Central memory CD4-positive, alpha-beta T cell (primary cell): ENCODE data around the gene PLXNA2.

Experiments used
- DNase-seq: peaks from one replicate; pipeline ENCODE4 v3.0.0; 2022

PLXNA2 gene

DNA sequence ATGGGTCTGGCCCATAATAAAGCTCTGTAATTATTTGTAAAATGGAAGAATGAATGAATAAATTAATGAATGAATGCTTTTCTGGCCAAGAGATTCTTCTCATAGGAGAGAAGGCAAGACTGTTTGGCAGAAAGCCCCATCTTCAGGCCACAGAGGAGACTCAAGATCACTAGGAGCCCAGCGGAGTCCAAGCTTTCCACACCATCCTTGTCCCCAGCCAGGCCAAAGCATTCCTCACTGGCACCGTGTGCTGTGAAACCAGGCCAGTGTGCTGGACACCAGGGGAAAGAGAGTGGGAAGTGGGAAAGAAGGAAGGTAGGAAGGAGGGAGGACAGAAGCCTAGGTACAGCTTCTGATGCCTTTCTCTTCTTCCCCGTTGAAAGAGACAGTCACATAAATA lies 86.4 kb downstream of the PLXNA2 start:
- no peak for DNase-seq

DNA sequence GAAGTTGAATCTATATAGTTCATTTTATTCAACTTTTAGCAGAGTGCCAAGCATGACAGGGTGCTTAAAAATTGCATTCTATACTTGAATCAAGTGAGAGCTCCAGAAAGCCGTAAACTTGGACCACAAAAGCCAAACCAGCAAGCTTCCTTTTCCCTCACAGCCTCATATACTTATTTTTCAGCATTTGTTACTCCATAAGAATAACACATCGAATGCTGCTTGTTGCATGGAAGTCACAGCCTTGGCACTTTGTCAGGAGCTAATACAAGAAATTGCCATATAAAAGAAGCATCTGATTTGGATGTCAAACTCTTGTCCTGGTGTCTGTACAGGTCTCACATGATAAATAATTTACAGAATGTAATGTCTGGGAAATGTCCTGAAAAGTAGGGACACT lies 87.4 kb downstream of the PLXNA2 start:
- no peak for DNase-seq

DNA sequence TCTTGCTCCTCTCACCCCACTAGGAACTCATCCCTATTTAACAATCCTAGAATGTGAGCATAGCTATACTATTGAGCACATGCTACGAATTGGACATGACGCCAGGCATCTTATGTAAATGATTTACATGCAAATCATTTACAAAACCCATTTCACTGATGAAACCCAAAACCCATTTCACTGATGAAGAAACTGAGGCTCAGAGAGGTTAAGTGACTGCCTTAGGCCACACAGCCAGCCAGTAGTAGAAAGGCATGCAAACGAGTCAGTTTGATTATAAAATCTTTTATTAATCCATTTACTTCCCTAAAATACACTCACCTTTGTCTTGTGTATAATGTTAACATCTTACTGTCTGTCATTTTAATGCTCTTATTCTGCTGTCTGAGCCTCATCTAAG lies 87.9 kb downstream of the PLXNA2 start:
- no peak for DNase-seq

DNA sequence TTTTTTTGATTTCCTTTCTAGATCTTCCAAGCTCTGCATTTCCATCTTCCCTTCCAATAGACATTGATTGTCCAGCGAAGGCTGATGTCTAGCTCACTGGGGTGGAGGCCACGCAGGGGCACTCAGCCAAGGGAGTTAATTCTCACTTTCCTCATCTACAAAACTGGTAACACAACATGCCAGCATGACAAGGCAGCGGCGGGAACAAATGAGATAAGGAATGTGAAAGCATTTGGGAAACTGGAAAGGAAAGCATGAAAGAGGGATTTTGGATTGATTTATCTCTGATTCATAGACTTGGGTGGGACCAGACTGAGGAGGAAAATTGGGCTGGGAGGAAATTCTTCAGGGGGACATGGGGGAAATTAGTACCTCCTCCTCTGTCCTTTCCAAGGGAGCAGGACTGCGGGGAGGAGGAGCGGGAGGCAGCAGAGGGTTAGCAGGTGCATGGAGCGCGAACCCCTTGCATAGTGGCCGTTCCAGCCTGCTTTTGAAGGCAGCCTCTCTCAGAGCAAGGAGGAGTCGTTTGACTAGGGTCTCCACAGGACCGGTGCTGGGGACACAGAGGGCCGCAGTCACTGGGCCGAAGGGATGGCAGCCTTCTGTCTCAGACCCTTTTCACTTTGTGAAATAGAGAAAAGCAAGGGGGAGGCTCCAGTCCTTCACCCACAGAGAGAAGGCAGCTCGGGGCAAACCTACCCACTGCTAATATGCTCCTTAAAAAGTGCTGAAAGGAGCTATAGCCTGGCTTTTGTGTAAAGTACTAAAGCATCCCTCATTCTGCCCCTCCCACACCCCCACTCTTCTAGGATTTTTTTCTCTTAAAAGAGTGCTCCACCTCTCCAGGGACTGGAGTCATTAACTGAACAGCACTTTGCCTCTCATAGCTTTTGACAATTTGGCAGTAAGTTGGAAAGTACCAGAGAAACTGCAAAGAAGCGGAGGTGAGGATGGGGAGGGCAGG lies 89.2 kb downstream of the PLXNA2 start:
- no peak for DNase-seq

DNA sequence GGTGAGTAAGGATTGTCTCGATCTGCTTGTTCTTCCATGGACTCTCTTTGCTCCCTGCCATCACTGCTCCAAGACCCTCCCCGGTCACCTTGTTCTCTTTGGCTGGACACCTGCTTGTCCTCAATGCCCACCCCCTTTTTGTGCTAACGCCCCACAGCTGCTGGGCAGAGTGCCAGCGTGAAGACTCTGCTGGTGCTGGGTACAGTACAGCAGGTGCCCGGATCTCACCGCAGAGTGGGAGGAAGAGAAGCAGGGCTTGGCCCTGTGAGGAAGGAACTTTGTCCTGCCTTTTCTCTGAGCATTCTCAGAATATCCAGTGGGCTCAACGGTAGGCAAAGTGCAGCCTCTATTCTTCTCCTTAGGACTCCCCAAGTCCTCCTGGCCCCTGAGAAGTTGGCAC lies 90.1 kb downstream of the PLXNA2 start:
- no peak for DNase-seq

DNA sequence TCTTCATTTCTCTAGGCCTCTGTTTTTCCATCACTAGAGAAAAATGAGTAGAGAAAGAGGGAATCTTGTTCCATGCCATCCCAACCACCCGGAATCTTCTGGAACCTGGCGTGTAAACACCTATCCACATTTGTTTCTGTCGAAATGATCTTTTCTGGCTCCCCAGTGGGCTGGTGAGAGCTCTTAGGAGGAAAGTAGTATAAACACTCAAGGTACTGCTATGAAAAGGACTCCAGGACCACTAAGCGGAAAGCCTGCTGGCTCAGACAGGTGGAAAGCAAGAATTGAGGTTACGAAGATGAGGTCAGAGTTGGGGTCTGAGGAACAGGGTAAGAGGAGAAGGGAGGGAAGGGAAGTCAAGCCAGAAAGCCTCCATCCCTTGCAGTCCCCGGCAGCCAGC lies 90.8 kb downstream of the PLXNA2 start:
- DNase-seq: no peak

DNA sequence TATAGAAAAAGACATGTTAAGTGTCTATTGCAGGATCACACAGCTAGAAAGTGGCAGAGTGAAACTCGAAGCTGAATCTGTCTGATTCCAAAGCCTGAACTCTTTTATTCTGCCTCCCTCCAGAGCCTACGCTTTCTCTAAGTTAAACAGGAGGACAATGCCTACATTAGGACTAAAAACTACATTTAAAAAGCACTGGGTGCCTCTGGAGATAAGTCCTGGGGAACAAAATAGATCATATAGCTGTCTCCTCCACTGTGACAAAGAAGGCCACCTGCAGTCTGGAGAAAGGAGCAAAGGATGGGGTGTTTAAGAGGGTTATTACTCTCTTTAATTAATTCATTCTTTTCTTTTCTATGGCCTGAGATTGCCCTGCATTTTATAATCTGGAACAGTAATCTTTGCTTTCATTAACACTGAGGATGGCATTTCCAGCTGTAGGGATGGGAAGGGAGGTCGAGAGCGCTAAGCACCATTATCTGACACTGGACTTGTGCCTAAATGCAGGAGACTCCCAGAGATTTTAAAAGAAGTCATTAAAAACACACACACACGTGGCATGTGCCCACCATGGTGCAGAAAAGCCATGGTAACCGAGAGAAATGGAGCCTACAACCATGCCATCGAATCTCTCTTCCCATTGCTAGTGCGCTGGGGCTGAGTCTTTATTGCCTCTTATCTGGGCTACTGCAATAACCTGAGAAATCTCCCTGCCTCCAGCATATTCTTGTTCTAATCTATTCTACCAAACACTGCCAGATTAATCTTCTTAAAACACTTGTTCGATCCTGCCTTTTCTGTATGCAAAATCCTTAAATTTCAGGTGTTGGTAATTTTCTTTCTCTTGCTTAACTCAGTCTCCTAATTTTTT lies 92.2 kb downstream of the PLXNA2 start:
- DNase-seq: no peak

DNA sequence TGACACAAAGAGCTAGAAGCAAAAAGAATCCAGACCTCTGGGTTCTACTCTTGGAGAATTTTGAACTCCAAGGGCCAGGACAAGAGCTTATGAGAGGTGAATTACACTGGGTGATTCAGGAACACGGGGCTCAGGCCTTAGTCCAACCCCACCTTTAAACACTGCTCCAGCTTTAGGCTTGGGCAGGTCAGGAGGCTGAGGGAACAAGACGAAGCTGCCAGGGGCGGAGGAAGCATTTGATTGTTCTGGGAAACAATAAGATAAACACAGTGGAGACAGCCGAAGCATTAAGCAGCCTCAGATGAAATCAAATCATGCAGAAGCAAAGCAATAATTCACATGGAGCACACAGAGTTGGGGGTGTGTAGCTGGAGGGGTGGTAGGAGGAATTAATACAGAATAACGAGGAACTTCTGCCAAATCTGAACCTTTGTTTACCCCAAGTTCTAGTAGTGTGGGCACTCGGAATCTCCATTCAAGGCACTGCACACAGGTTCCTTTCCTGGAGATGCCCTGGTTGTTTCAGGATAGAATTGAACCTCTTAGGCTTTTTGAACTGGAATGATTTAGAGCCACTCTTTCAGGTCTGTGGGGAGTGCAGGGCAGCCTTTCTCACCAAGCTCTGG lies 93.2 kb downstream of the PLXNA2 start:
- DNase-seq: no peak

DNA sequence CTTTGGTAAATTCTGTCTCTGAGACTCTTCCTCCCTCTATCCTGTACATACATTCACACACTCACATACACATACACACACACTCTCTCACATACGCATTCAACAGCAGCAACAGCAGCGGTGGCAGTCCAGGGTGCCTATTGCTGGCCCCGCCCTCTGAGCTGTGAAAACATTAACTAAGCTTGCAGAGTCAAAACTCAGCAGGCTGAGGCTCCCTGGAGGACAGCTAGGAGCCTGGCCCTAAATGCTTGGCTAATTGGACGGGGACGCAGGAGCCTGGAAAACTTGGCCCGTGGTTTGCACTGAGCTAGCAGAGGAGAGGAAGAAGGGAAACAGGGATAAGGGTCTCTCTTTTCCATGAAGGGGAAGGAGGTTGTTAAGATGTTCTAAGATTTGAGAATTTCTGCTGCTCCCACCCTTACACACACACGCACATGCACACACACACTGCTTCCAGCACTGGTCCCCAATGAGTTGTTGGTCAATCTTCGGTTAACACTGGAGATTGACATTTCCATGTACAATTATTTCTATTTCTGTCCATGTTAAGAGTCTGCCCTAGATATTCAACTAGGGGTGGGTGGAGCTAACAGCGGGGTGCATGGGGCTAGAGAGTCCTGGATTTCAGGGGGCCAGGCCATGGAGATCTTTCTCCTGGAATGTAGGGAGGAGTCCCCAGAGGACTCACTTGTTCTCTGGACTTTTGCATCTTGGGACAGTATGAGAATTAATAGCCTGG lies 94.2 kb downstream of the PLXNA2 start:
- no peak for DNase-seq

DNA sequence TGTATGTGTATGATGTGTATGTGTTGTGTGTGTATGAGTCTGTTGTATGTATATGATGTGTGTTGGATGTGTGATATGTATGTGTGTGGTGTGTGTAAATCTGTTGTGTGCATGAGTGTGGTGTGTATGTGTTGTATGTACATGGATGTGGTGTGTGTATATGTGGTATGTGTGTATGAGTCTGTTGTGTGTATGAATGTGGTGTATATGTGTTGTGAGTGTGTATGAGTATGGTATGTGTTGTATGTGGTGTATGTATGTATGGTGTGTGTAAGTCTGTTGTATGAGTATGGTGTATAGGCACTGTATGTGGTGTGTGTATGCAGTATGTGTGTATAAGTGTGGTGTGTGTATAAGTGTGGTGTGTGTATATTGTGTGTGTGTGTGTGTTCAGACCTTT lies 95.0 kb downstream of the PLXNA2 start:
- DNase-seq: no peak

DNA sequence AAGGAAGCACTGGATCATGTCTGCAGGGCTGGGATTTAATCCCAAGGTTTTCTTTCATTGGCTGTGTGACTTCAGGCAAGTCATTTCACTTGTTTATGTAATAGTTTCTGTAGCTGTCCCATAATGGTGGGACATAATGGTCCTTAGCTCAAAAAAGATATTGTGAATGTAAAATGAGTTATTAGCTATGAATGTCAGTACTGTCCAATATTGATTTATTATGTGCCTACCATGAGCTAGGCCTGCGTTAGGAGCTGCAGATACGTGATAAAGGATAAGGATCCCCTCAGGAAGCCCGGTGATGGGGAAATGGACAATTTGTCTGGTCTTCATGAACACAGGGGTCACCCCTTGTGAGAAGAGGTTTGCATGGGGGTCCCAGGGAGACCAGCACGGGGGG lies 95.8 kb downstream of the PLXNA2 start:
- no peak for DNase-seq

DNA sequence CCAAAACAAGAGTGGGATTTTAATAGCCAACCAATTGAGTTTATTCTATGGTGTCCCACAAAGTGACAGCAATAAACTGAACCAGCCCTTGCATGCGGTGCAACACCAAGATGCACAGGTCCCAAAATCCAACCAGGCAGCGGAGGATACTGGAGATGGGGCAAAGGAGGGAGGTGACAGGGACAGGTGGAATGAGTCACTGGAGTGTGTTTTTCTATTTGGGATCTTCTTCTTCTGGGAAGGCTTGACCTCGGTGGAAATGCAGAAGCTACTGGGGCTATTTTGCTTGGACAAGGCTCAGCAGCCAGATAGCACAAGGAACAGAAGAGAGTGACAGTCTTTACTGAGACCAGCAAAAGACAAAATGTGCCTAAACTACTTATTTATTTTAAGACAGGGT lies 97.5 kb downstream of the PLXNA2 start:
- no peak for DNase-seq

DNA sequence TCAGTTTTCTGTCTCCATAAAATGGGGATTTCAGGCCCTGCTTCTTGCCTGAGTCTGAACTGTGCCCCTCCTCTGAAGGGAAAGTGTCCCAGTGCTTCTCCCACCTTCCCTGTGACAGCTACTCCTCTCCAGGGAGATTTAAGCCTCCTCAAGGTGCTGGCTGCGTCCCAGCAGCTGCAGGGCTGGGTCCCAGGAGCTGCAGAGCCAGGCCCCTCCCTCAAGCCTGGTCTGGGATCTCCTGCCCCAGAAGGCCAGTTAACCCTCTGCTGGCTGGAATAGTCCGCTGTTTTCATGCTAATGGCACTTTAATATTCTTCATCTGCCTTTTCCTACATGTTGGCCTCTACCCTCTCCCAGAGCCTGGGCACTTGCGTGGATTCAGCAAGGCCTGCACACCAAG lies 99.0 kb downstream of the PLXNA2 start:
- no peak for DNase-seq

DNA sequence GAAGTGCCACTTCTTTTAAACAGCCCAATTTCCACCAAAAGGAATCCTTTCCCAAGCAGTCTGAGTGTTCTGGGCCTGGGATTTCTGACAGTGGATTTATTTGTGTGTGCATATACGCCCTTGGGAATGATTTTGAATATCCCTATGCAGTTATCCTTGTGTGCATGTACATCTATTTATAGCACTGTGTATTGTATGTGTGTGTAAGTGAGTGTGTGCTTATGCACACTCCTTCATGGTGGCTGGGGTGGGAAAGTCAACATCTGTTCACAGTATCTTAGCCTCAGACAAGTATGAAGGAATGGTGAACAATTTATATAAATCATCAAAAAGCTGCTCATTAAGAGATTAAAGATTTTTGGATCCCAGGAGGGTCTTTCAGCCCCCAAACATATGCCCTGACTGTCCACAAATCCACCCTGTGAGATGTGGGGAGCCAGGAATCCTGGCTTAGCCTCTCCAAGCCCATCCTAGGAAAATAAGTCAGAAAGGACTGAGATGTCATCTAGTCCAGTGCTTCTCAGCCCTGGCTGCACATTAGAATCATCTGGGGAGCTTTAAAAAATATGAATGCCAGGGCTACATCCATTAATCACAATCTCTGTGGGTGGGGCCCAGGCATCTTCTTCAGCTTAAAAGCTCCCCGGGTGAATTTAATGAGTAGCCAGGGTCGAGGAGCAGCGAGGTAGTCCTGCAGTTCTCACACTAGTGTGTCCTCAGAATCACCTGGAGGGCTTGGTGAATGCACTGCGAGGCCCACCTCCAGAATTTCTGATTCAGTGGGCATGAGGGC lies 101.4 kb downstream of the PLXNA2 start:
- DNase-seq: no peak

DNA sequence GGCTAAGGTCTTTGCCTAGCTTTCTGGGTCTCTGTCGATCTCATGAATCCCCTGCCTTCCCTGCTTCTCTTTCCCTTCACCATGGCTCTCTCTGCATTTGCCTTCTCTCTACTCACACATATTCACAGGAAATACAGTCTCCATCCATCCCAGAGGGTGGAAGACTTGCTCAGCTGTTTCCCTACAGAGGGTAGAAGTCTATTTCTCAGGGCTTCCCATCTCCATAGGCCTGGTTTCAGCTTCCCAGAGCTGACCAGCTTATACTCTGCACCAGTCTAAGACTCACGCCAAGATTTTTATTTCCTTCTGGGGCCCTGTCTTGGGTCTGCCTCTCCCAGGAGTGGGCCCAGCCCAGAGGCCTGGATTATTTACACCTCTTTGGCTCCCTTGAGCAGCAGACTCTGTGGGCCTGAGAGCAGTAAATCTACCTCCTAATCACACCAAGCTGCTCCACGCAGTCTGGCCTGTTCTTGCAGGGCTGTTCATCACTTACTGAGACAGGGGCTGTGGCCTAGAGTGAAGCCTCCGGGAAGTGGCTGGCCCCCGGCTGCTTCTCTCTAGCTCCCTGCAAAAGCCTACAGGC lies 102.5 kb downstream of the PLXNA2 start:
- DNase-seq: no peak

DNA sequence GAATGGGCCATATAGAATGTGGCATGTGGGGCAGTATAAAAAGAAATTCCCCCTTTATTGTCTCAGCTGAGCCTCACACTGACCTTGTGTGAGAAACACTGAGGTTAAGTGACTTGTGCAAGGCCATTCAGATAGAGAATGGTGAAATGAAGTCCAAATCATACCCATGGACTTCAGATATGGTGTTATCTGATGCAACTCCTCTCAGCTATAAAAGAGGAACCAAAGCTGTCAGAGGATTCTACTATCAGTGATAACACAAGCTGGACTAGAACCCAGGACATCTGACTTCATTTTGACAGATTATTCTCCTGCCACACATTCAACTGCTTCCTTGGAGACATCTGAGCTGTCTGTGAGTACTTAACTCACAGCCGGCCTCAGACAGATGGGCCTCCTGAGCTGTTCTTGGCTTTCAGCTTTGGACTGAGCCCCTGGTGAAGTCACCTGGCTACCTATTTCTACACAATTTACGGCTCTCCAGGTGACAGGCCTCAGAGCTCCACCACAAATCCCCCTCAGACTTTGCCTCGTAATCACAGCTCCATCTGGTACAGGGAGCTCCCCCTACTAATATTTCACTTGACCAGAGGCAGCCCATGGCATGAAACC lies 104.6 kb downstream of the PLXNA2 start:
- no peak for DNase-seq

DNA sequence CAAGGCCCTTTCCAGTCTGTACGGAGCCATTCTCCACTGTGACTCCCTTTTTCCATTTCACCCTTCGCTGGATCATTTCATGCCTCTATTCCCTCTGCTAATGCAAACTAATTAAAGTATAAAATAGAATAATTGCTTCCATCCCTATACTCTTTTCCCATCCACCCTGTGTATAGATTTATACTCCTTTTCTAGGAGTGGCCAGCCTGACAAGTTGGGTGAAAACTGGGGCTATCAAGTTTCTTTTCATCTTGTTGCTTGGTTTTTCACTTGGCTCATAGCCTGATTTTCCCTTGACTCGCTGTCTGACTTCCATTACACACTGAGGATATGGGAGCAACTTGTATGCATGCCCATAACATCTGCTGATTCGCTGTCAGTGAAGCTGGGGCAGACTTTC lies 107.0 kb downstream of the PLXNA2 start:
- DNase-seq: no peak

DNA sequence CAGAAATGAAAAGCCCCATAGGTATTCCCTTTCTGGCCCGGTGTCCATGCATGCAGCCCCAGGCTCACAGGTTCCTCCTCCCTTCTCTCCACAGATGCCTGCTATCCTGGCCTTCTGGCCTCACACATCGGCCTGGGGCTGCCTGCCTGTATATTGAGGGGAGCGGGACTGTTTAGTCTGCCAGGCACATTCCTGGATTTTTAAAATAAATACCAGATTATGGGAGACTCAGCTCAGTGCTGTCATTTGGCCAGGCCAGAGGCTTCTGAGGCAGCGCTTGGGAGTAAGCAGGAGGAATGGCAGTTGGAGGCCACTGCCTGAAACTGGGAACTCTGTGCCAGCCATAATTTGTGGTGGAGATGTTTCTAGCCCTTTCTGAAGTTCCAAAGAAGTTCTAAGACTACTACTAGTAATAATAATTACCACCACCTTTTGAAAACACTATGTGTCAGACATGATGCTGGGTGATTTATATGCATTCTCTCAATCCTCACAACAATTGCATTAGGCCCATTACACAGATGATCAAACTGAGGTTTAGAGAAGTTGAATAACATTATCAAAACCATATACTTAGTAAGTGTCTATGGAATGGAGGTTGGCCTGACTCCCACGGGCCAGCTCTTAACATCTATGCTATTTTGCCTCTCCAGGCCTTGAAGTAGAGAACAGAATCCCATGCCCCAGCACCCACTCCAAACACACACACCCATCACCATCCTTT lies 107.6 kb downstream of the PLXNA2 start:
- no peak for DNase-seq

DNA sequence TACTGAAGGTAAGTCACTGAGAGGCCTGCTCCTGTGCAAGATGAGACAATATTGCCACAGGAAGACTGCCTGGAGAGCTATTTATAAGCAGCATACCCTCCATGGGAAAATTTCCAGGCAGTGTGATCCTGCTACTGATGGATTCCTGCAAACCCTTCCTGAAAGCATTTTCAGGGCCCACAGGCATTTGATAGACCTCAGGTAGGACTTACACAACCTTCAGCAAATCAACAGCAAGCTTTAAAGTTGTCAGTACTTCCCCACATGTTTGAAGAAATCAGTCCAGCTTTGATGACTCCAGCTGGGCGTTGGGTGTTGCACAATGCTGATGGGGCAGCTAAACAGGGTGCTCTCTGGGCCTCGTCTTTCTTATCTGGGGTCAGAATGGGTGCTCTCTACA lies 108.8 kb downstream of the PLXNA2 start:
- no peak for DNase-seq

DNA sequence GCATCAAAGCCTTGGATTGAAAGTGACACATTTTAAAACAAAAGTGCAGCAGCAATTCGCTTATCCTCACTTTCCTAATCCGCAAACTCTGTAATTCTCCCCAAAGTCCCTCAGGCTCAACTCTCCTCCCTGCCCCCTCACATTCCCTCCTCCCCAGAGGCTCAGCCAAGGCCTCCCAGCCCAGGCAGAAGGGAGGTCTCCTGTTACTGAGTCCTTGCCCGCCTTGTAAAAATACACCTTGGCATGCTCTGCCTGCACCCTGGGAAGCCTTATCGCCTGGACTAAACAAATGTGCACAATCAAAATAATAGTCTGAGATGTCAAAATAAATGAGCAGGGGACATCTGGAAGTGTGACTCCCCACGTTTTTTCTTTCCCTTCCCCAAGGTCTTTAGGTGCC lies 109.7 kb downstream of the PLXNA2 start:
- no peak for DNase-seq
